LHCN-M2 (cell line): Measurements from ENCODE around the gene LRRC4C. TPM values are rescaled to one million over a fixed set of nuclear protein-coding genes. Genes with fewer than 3 reads are reported as not detected.
A peak's percentile ranks its signal among the peaks of the same experiment; 100 is the strongest.

Experiments
- DNase-seq: peaks from one replicate; pipeline ENCODE4 v3.0.0-alpha.2; 2012; ENCODE audit warnings: low read depth
- total RNA-seq: library from RNA; depleted of rRNA; stranded (reverse); fragments of >200 nt; gene quantifications from 2 replicates; pipeline ENCODE4 v1.2.3, GENCODE V29; 2014

The LRRC4C gene
- total RNA-seq, 1 experiment from 2014 or later: not detected

GRCh38 chr11:40387240-40387980 is 1072.0 kb downstream of the LRRC4C start:
- DNase-seq: no peak

- no peak for DNase-seq
Measured at GRCh38 chr11:40384991-40385390, 1074.5 kb downstream of the LRRC4C start.

- DNase-seq: no peak
Measured at GRCh38 chr11:40381481-40381880, 1078.0 kb downstream of the LRRC4C start.

- no peak for DNase-seq
Measured at GRCh38 chr11:40380835-40381234, 1078.6 kb downstream of the LRRC4C start.

GRCh38 chr11:40376331-40376730 is 1083.1 kb downstream of the LRRC4C start:
- no peak for DNase-seq

GRCh38 chr11:40370821-40371616 is 1088.4 kb downstream of the LRRC4C start:
- no peak for DNase-seq

GRCh38 chr11:40360206-40360798 is 1099.2 kb downstream of the LRRC4C start:
- no peak for DNase-seq

GRCh38 chr11:40354121-40354520 is 1105.3 kb downstream of the LRRC4C start:
- no peak for DNase-seq

GRCh38 chr11:40340911-40341310 is 1118.5 kb downstream of the LRRC4C start:
- no peak for DNase-seq

GRCh38 chr11:40338739-40339138 is 1120.7 kb downstream of the LRRC4C start:
- no peak for DNase-seq

- DNase-seq: no peak
Measured at GRCh38 chr11:40338062-40338461, 1121.4 kb downstream of the LRRC4C start.

GRCh38 chr11:40337118-40337517 is 1122.3 kb downstream of the LRRC4C start:
- no peak for DNase-seq

GRCh38 chr11:40328890-40329614 is 1130.4 kb downstream of the LRRC4C start:
- peak; percentile 70 for DNase-seq

GRCh38 chr11:40323241-40323640 is 1136.2 kb downstream of the LRRC4C start:
- no peak for DNase-seq

GRCh38 chr11:40321537-40321936 is 1137.9 kb downstream of the LRRC4C start:
- no peak for DNase-seq

- no peak for DNase-seq
Measured at GRCh38 chr11:40316171-40316570, 1143.3 kb downstream of the LRRC4C start.

GRCh38 chr11:40315122-40315521 is 1144.3 kb downstream of the LRRC4C start:
- no peak for DNase-seq

- DNase-seq: no peak
Measured at GRCh38 chr11:40314327-40314726, 1145.1 kb downstream of the LRRC4C start.

GRCh38 chr11:40306938-40307548 is 1152.4 kb downstream of the LRRC4C start:
- DNase-seq: no peak

- no peak for DNase-seq
Measured at GRCh38 chr11:40302669-40303068, 1156.8 kb downstream of the LRRC4C start.

GRCh38 chr11:40295466-40295865 is 1164.0 kb downstream of the LRRC4C start:
- no peak for DNase-seq
